ENCODE results near the gene WBP2NL.

DNA sequence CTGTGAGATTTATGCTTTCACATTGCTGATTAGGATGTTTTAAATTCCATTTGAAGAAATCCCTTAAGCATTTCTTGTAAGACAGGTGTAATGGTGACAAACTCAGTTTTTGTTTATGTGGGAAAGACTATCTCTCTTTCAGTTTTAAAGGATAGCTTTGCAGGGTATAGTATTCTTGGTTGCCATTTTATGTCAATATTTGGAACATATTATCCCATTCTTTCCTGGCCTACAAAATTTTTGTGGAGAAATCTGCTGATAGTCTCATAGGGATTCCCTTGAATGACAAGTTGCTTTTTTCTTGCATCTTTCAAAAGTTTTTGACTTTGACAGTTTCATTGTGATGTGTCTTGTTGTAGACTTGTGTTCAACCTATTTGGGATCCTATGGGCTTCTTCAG, 43.2 kb downstream of the WBP2NL start:
- TF ChIP-seq CTCF (IDR thresholded peaks at IDR 0.05) (no peak), EZH2 (IDR thresholded peaks at IDR 0.05; ENCODE audit: borderline replicate concordance, insufficient read depth, low read depth, low read length, poor library complexity, severe bottlenecking) (no peak)

All from B cell (primary cell).